ENCODE results near the gene CD200.
A peak's percentile ranks its signal among the peaks of the same experiment; 100 is the strongest.

The CD200 gene

DNA sequence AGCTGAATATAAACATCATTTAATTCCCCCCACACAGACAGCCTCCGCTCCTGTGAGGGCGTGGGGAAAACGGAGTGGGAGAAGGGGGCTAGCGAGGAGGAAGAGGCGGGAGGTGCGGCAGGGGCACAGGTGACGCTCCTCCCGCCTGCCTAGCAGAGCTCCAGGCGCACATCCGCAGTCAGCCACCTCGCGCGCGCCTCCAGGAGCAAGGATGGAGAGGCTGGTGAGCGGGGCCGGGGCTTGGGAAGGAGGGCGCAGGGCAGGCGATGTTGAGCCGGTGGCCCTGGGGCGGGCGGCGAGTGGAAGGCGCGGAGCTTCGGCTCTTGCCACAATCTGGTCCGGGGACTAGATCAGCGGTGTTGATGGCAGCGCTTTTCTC lies at the start of gene CD200:
CD200 (plus strand) TSS at position 155 of the 379 bp plus-strand sequence; CDS start at position 212, 57 bp downstream.
- peaks cover 15 to 35% of the 10 kb centered on the region in 2 donors for H3K36me3 Mint-ChIP-seq
- peaks cover 0 to 1% of the 10 kb centered on the region in 2 donors for H3K9me3 Mint-ChIP-seq
- peak within 1 kb of the TSS; percentile 95 for H3K27ac Mint-ChIP-seq
- peak within 1 kb of the TSS; percentile 94 to 98 for H3K4me3 Mint-ChIP-seq
- ATAC-seq (replicated peaks) = peak; percentile 74 to 76
- DNase-seq = peak; percentile 39
- peaks cover 21 to 50% of the 10 kb centered on the region in 2 donors for H3K4me1 Mint-ChIP-seq
- no peaks in the 10 kb centered on the region for H3K27me3 Mint-ChIP-seq

DNA sequence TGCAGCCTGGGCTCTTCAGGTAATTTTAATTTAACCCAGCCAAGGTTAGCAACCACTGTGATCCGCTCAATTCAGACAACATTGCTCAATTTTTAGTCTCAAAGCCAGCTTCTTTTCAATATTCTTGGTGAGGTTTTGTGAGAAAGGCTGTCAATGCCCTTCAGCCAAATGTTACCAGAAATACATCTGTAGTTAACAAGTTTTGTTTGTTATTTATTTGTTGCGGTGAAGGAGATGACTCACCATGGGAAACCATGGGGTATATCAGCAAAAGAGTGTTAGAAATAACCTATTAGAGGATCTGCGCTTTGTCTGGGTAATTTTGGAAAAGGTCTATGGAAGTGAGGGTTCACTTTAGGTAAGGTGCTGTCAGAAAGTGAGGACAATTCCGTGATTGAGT lies 43.9 kb upstream of the CD200 start:
- Mint-ChIP-seq H3K27ac (no peak overlapping the region), H3K27me3 (no peaks in the 10 kb centered on the region), H3K9me3 (peaks cover 5 to 6% of the 10 kb centered on the region in 2 donors), H3K36me3 (peaks cover 0 to 4% of the 10 kb centered on the region in 2 donors), H3K4me1 (peaks cover 7 to 9% of the 10 kb centered on the region in 2 donors), H3K4me3 (no peak overlapping the region)
- ATAC-seq (replicated peaks) = no peak
- DNase-seq = no peak

- no peaks in the 10 kb centered on the region for H3K27me3 Mint-ChIP-seq
These were observed 39.3 kb upstream of the CD200 start, which contains the start of gene SLC9C1 for GRCh38 chr3:112293368-112294321. SLC9C1 (minus strand) TSS chr3:112294216; CDS start chr3:112286791, 7,425 bp downstream.

GRCh38 chr3:112297714-112298113 lies 35.2 kb upstream of the CD200 start:
- peak overlapping the region; percentile 56 to 83 for H3K4me3 Mint-ChIP-seq
- peak in 1 of 2 donors; percentile 10 for ATAC-seq (replicated peaks)
- H3K9me3 Mint-ChIP-seq = no peaks in the 10 kb centered on the region
- H3K36me3 Mint-ChIP-seq = no peaks in the 10 kb centered on the region
- peak overlapping the region; percentile 91 for H3K27ac Mint-ChIP-seq
- DNase-seq = no peak
- H3K4me1 Mint-ChIP-seq = peaks cover 30 to 39% of the 10 kb centered on the region in 2 donors
- H3K27me3 Mint-ChIP-seq = no peaks in the 10 kb centered on the region

More at GRCh38 chr3:112293368-112294321, 39.3 kb upstream of the CD200 start, which contains the start of gene SLC9C1:
- Mint-ChIP-seq H3K4me3 (peak within 1 kb of the TSS; percentile 80 to 83), H3K27ac (peak within 1 kb of the TSS; percentile 95), H3K4me1 (peaks cover 26 to 35% of the 10 kb centered on the region in 2 donors), H3K9me3 (peaks cover 5 to 6% of the 10 kb centered on the region in 2 donors), H3K36me3 (peaks cover 0 to 4% of the 10 kb centered on the region in 2 donors)
- DNase-seq = peak; percentile 21
- peak; percentile 79 to 80 for ATAC-seq (replicated peaks)

GRCh38 chr3:112298781-112299180 lies 34.2 kb upstream of the CD200 start:
- DNase-seq (no peak), ATAC-seq (replicated peaks) (no peak)
- Mint-ChIP-seq H3K27me3 (no peaks in the 10 kb centered on the region), H3K4me1 (peaks cover 23 to 30% of the 10 kb centered on the region in 2 donors), H3K9me3 (no peaks in the 10 kb centered on the region), H3K27ac (peak overlapping the region; percentile 75), H3K36me3 (no peaks in the 10 kb centered on the region), H3K4me3 (peak overlapping the region in 1 of 2 donors; percentile 79)

- no peaks in the 10 kb centered on the region for H3K36me3 Mint-ChIP-seq
- DNase-seq = no peak
- H3K27ac Mint-ChIP-seq = no peak overlapping the region
- H3K4me3 Mint-ChIP-seq = no peak overlapping the region
- H3K9me3 Mint-ChIP-seq = no peaks in the 10 kb centered on the region
- no peaks in the 10 kb centered on the region for H3K27me3 Mint-ChIP-seq
- H3K4me1 Mint-ChIP-seq = peaks cover 14 to 17% of the 10 kb centered on the region in 2 donors
- no peak for ATAC-seq (replicated peaks)
These were observed 30.7 kb upstream of the CD200 start for GRCh38 chr3:112302150-112302830.

- DNase-seq (no peak), ATAC-seq (replicated peaks) (peak; percentile 45 to 49)
- Mint-ChIP-seq H3K4me1 (peaks cover 8 to 9% of the 10 kb centered on the region in 2 donors), H3K27me3 (no peaks in the 10 kb centered on the region), H3K27ac (no peak overlapping the region), H3K4me3 (no peak overlapping the region), H3K36me3 (no peaks in the 10 kb centered on the region), H3K9me3 (no peaks in the 10 kb centered on the region)
These were observed 29.8 kb upstream of the CD200 start for GRCh38 chr3:112302881-112303763.

GRCh38 chr3:112303764-112304325 lies 29.1 kb upstream of the CD200 start:
- Mint-ChIP-seq H3K27ac (no peak overlapping the region), H3K27me3 (no peaks in the 10 kb centered on the region), H3K9me3 (no peaks in the 10 kb centered on the region), H3K4me1 (peaks cover 2% of the 10 kb centered on the region in 2 donors), H3K36me3 (no peaks in the 10 kb centered on the region), H3K4me3 (no peak overlapping the region)
- DNase-seq = peak; percentile 31
- ATAC-seq (replicated peaks) = peak; percentile 90

- DNase-seq (no peak), ATAC-seq (replicated peaks) (peak; percentile 32 to 56)
- H3K4me1 Mint-ChIP-seq = peaks cover 0 to 2% of the 10 kb centered on the region in 2 donors
- H3K9me3 Mint-ChIP-seq = no peaks in the 10 kb centered on the region
- H3K36me3 Mint-ChIP-seq = no peaks in the 10 kb centered on the region
- no peak overlapping the region for H3K27ac Mint-ChIP-seq
- no peak overlapping the region for H3K4me3 Mint-ChIP-seq
- H3K27me3 Mint-ChIP-seq = no peaks in the 10 kb centered on the region
These were observed 28.3 kb upstream of the CD200 start for GRCh38 chr3:112304611-112305010.

GRCh38 chr3:112306825-112307224 lies 26.1 kb upstream of the CD200 start:
- H3K4me1 Mint-ChIP-seq = no peaks in the 10 kb centered on the region
- ATAC-seq (replicated peaks) = no peak
- no peaks in the 10 kb centered on the region for H3K36me3 Mint-ChIP-seq

GRCh38 chr3:112307557-112307956 lies 25.4 kb upstream of the CD200 start:
- no peak overlapping the region for H3K4me3 Mint-ChIP-seq
- ATAC-seq (replicated peaks) = no peak
- H3K4me1 Mint-ChIP-seq = no peaks in the 10 kb centered on the region

More at GRCh38 chr3:112306825-112307224, 26.1 kb upstream of the CD200 start:
- no peak for DNase-seq
- H3K4me3 Mint-ChIP-seq = no peak overlapping the region
- no peaks in the 10 kb centered on the region for H3K27me3 Mint-ChIP-seq
- no peak overlapping the region for H3K27ac Mint-ChIP-seq
- no peaks in the 10 kb centered on the region for H3K9me3 Mint-ChIP-seq

DNA sequence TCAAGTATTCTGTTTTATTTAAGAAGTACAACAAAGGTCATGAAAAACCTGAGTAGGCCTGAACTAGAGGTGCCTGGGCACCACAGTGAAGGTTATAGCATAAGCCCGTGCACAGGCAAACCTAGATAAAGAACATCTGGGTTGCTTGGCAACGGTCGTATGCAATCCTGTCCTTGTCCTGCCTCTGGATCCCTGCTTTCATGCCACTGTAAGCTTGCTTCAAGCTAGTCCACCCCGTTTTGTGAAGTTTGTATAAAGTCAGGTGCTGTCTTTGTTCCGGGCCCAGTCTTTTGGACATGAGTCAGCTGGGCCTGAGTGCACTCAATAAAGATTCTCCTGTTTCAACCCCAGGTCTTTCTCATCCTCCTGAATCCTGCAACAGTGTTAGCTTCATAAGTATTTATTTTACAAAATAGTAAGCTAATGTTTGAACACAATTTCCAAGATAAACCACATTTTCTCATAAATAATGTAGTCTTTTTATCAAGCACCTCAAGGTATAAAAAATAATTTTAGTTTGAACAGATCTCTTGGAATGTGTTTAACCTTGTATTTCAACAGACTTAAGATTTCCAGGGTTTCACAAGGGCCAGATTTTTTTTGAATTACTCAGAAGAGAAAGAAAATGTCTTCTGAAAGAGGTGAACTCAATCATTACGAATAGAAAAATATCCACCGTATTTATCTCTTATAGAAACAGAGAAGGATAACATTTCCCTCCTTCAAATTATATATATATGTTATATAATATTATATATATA lies 24.6 kb upstream of the CD200 start:
- no peaks in the 10 kb centered on the region for H3K9me3 Mint-ChIP-seq
- no peaks in the 10 kb centered on the region for H3K36me3 Mint-ChIP-seq
- DNase-seq (no peak), ATAC-seq (replicated peaks) (no peak)
- H3K27me3 Mint-ChIP-seq = no peaks in the 10 kb centered on the region
- H3K27ac Mint-ChIP-seq = no peak overlapping the region
- H3K4me1 Mint-ChIP-seq = no peaks in the 10 kb centered on the region
- no peak overlapping the region for H3K4me3 Mint-ChIP-seq

More at GRCh38 chr3:112307557-112307956, 25.4 kb upstream of the CD200 start:
- Mint-ChIP-seq H3K27me3 (no peaks in the 10 kb centered on the region), H3K36me3 (no peaks in the 10 kb centered on the region), H3K9me3 (no peaks in the 10 kb centered on the region), H3K27ac (no peak overlapping the region)
- DNase-seq = no peak

GRCh38 chr3:112314649-112315048 lies 18.3 kb upstream of the CD200 start:
- H3K27me3 Mint-ChIP-seq = no peaks in the 10 kb centered on the region
- no peak overlapping the region for H3K27ac Mint-ChIP-seq
- peaks cover 0 to 4% of the 10 kb centered on the region in 2 donors for H3K36me3 Mint-ChIP-seq
- ATAC-seq (replicated peaks) (no peak), DNase-seq (no peak)
- H3K4me3 Mint-ChIP-seq = no peak overlapping the region
- peaks cover 0 to 4% of the 10 kb centered on the region in 2 donors for H3K4me1 Mint-ChIP-seq
- peaks cover 5 to 6% of the 10 kb centered on the region in 2 donors for H3K9me3 Mint-ChIP-seq

Data from stimulated activated naive B cell treated with anti-CD40 and anti-IgM and Interleukin-4, amounts not matched to agents 10 μg/mL and 1 μg/mL and 100 μg/mL, for 72 hours (primary cell).